Lung (tissue), 13 donors: ENCODE results near the gene RTL1. TPM values are rescaled to one million over a fixed set of nuclear protein-coding genes. Genes with fewer than 3 reads are reported as not detected.
A peak's percentile ranks its signal among the peaks of the same experiment; 100 is the strongest.

ENCODE experiments used
- ATAC-seq: fragments of 200-7000 bp; cut with Tn5 transposase; one replicate; pipeline ENCODE4 v1.9.1; 2020; ENCODE audit warnings: moderate number of reproducible peaks; ENCODE audit not compliant: insufficient read depth, low FRiP score
- DNase-seq, 3 donors: peaks; one replicate each; pipeline ENCODE4 v3.0.0-alpha.2; 2013 to 2017
- H3K27ac ChIP-seq, 2 donors: one replicate each; pipeline ENCODE4 v1.5.1; 2013; ENCODE audit warnings: mild to moderate bottlenecking in 2 of 2, moderate library complexity in 2 of 2, control low read depth in 1 of 2, inconsistent platforms in 1 of 2, low read depth in 1 of 2, low read length in 1 of 2
- H3K27me3 ChIP-seq, 3 donors: one replicate each; pipeline ENCODE4 v1.5.1; 2013; ENCODE audit warnings: low read length in 2 of 3; ENCODE audit not compliant: control insufficient read depth in 3 of 3, insufficient read depth in 3 of 3
- H3K36me3 ChIP-seq, 4 donors: one replicate each; pipeline ENCODE4 v1.5.1; 2013; ENCODE audit warnings: low read length in 4 of 4, mild to moderate bottlenecking in 1 of 4, moderate library complexity in 1 of 4; ENCODE audit not compliant: control insufficient read depth in 4 of 4, insufficient read depth in 4 of 4
- H3K4me1 ChIP-seq, 5 donors: one replicate each; pipeline ENCODE4 v1.5.1; 2013; ENCODE audit warnings: low read length in 5 of 5, mild to moderate bottlenecking in 2 of 5, moderate library complexity in 1 of 5; ENCODE audit not compliant: control insufficient read depth in 5 of 5, insufficient read depth in 5 of 5
- H3K4me3 ChIP-seq: one replicate; pipeline ENCODE4 v1.5.1; 2013; ENCODE audit warnings: mild to moderate bottlenecking, control low read depth, moderate library complexity
- H3K9ac ChIP-seq, 2 donors: one replicate each; pipeline ENCODE4 v1.5.1; 2013; ENCODE audit warnings: low read length in 2 of 2, control low read depth in 1 of 2; ENCODE audit not compliant: insufficient read depth in 1 of 2
- H3K9me3 ChIP-seq, 4 donors: one replicate each; pipeline ENCODE4 v1.5.1; 2013; ENCODE audit warnings: low read length in 3 of 4, mild to moderate bottlenecking in 1 of 4, moderate library complexity in 1 of 4; ENCODE audit not compliant: control insufficient read depth in 4 of 4, insufficient read depth in 3 of 4
- WGBS, 2 donors: extraction: QIAGEN DNeasy Blood & Tissue Kit; methylation state at CpG; one replicate each; pipeline ENCODE4 v1.1.7; 2013; 5-methylcytosine and 5-hydroxymethylcytosine counted together
- polyA plus RNA-seq, 2 donors: library from polyadenylated mRNA; stranded (reverse); fragments of 200-250 nt; gene quantifications; one replicate each; pipeline ENCODE4 v1.2.1, GENCODE V29; 2013
- small RNA-seq: library from RNA; depleted of rRNA; stranded (forward); fragments of <200 nt; gene quantifications from one replicate; pipeline ENCODE3, GENCODE V24; 2014; ENCODE audit warnings: low replicate concordance
- total RNA-seq, 2 donors: library from RNA; depleted of rRNA in 1 of 2; stranded (reverse); fragments of >200 nt in 1 of 2; gene quantifications; one replicate each; pipeline ENCODE4 v1.2.1, GENCODE V29; 2014 to 2021
- TF ChIP-seq, protein P1 (sequence below): IDR thresholded peaks from 2 replicates; pipeline ENCODE4 v1.5.1; 2012; ENCODE audit warnings: mild to moderate bottlenecking; ENCODE audit errors: control extremely low read depth, extremely low read depth
- donor health status: control.
- donor health status: control.
- donor health status: Bipolar disorder and iron deficiency.
- donor health status: healthy.
- donor health status: DM: yes; HTN: yes; CAD: no.

RTL1 gene
- total and polyA plus RNA-seq, 4 donors: 0.02 to 0.09 TPM; not detected in 2

DNA sequence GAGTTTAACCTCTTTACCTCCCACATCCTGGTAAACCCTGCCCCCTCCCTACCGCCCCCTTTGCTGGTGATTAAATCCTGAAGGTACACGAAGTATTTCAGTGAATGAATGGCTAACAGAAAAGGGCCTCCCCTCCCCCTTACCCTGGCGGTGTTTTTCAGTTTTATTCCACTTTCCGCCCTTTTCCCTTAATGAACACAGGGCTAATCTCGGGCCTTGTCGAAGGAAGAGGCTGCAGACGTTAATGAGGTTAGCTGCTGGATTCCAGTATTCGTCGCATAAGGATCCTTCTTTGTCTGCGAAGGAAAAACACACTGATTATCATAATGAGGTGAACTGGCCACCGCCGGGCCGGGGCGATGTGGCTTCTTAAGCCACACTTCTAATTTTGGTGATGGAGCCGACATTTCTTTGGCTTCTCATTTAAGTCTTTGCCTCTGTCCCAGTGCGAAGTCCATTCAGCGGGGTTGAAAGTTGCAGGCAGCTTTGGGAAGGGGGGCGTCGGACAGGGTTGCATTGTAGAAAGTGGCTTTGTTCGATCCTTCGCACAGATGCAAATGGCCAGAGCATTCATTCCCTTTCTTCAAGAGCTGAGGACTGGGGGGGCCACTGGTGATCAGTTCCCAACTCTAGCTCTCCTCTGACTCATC is 71.1 kb downstream of the RTL1 start:
- 81 to 91% methylated on average over 21 of the region's 21 CpGs for WGBS, 2 donors
- Histone ChIP-seq H3K9ac (no peak overlapping the region), H3K9me3 (peaks cover 0 to 7% (median 2%) of the 10 kb centered on the region in 4 donors), H3K4me3 (no peak overlapping the region), H3K27me3 (peaks cover 0 to 27% (median 0%) of the 10 kb centered on the region in 3 donors), H3K36me3 (peaks cover 0 to 10% (median 0%) of the 10 kb centered on the region in 4 donors), H3K4me1 (no peaks in the 10 kb centered on the region), H3K27ac (no peak overlapping the region)
- ATAC-seq (no peak), DNase-seq (no peak)
- TF ChIP-seq, protein P1, sequence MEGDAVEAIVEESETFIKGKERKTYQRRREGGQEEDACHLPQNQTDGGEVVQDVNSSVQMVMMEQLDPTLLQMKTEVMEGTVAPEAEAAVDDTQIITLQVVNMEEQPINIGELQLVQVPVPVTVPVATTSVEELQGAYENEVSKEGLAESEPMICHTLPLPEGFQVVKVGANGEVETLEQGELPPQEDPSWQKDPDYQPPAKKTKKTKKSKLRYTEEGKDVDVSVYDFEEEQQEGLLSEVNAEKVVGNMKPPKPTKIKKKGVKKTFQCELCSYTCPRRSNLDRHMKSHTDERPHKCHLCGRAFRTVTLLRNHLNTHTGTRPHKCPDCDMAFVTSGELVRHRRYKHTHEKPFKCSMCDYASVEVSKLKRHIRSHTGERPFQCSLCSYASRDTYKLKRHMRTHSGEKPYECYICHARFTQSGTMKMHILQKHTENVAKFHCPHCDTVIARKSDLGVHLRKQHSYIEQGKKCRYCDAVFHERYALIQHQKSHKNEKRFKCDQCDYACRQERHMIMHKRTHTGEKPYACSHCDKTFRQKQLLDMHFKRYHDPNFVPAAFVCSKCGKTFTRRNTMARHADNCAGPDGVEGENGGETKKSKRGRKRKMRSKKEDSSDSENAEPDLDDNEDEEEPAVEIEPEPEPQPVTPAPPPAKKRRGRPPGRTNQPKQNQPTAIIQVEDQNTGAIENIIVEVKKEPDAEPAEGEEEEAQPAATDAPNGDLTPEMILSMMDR: no peak

- Histone ChIP-seq H3K36me3 (peaks cover 0 to 7% (median 0%) of the 10 kb centered on the region in 4 donors), H3K4me1 (no peaks in the 10 kb centered on the region), H3K27ac (no peak overlapping the region), H3K27me3 (peaks cover 0 to 34% (median 0%) of the 10 kb centered on the region in 3 donors), H3K9ac (no peak overlapping the region), H3K9me3 (peaks cover 0 to 7% (median 2%) of the 10 kb centered on the region in 4 donors), H3K4me3 (no peak overlapping the region)
- WGBS, 2 donors: 84 to 92% methylated on average over 8 of the region's 8 CpGs
- no peak for ATAC-seq
- TF ChIP-seq, protein P1: no peak
- no peak for DNase-seq
Observed at GRCh38 chr14:100830681-100831080, 72.8 kb downstream of the RTL1 start.

Small RNA genes lying within 50 kb of the gene (small RNA-seq; reads per million reads assigned to genes)
- gene MIR127: not detected
- not detected for gene MIR136
- gene MIR337: 6.5 reads per million, percentile 95 among the genes with 10 or more reads in this experiment
- 8.5 reads per million, percentile 96 among the genes with 10 or more reads in this experiment for gene MIR370
- not detected for gene MIR431
- not detected for gene MIR432
- gene MIR433: not detected
- gene MIR493: 13.2 reads per million, percentile 96 among the genes with 10 or more reads in this experiment
- not detected for gene RF02145
- gene SNORD112: 2.4 reads per million, percentile 91 among the genes with 10 or more reads in this experiment
- gene SNORD113-1: not detected
- not detected for gene SNORD113-2
- 27.4 reads per million, percentile 97 among the genes with 10 or more reads in this experiment for gene SNORD113-3
- gene SNORD113-4: 19.1 reads per million, percentile 97 among the genes with 10 or more reads in this experiment
- gene SNORD113-5: 256 reads per million, percentile 99 among the genes with 10 or more reads in this experiment
- 330 reads per million, percentile 99 among the genes with 10 or more reads in this experiment for gene SNORD113-6
- 456 reads per million, percentile 99 among the genes with 10 or more reads in this experiment for gene SNORD113-7
- gene SNORD113-8: 1,738 reads per million, percentile 99 among the genes with 10 or more reads in this experiment
- 149 reads per million, percentile 98 among the genes with 10 or more reads in this experiment for gene SNORD113-9
- gene SNORD114-1: 1,213 reads per million, percentile 99 among the genes with 10 or more reads in this experiment
- not detected for gene SNORD114-2
- 618 reads per million, percentile 99 among the genes with 10 or more reads in this experiment for gene SNORD114-3

Other genes starting within 250 kb of the RTL1 start
- 1 to 10 TPM; 1.2 to 9.9 TPM for gene DLK1, start 176.8 kb downstream of the RTL1 start, total RNA-seq
- under 1 TPM in 1 of 2 donors, not detected in 1; 0.05 TPM for gene DLK1, start 176.8 kb downstream of the RTL1 start, polyA plus RNA-seq
- 100 to 1,000 TPM in 1 of 2 donors, 1 to 10 TPM in 1; 8.0 to 267 TPM for gene MEG3, start 77.6 kb downstream of the RTL1 start, total RNA-seq
- gene MEG3, start 77.6 kb downstream of the RTL1 start, polyA plus RNA-seq: 10 to 100 TPM in 1 of 2 donors, 1 to 10 TPM in 1; 5.9 to 21.6 TPM